Islet precursor cell (in vitro differentiated cells): ENCODE measurements around the gene RHOF.

Source experiments
- DNase-seq: peaks from one replicate; pipeline ENCODE4 v3.0.0-alpha.2; 2018

The RHOF gene

GRCh38 chr12:121819212-121819949 lies 25.9 kb upstream of the RHOF start:
- no peak for DNase-seq

DNA sequence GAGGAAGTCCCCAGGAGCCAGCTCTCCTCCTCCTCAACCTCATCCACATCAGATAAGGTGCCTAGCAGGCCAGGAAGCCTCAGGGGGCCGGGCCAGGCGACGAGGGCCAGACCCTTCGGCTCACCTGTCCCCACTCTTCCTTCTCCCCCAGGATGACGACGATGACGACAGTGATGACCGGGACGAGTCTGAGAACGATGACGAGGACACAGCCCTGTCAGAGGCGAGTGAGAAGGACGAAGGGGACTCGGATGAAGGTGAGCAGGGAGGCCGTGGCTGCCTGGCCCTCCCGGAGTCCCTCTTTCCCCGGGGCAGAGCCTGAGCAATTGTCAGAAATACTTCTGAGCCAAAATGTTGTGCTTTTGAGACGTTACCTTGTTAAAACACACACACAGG lies 24.2 kb upstream of the RHOF start:
- no peak for DNase-seq

DNA sequence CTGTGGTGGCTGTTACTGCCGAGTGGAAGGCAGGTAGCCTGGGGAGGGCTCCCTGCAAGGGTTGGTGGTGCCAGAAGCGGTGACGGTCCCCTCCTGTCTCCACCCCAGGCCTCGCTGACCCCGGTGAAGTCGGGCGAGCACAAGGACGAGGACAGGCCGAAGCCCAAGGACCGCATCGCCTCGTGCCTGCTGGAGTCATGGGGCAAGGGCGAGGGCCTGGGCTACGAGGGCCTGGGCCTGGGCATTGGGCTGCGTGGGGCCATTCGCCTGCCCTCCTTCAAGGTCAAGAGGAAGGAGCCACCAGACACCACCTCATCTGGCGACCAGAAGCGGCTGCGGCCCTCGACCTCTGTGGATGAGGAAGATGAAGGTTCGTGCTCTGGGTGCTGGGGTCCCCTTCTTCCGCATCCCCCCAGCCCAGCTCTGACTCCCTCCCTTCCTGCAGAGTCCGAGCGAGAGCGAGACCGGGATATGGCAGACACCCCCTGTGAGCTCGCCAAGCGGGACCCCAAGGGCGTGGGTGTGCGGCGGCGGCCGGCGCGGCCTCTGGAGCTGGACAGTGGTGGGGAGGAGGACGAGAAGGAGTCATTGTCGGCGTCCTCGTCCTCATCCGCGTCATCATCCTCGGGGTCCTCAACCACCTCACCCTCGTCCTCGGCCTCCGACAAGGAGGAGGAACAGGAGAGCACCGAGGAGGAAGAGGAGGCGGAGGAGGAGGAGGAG lies 23.6 kb upstream of the RHOF start:
- DNase-seq = no peak

- no peak for DNase-seq
Observed at GRCh38 chr12:121815263-121815662, 21.8 kb upstream of the RHOF start.

- DNase-seq = no peak
Observed at GRCh38 chr12:121814429-121815119, 21.1 kb upstream of the RHOF start.

DNA sequence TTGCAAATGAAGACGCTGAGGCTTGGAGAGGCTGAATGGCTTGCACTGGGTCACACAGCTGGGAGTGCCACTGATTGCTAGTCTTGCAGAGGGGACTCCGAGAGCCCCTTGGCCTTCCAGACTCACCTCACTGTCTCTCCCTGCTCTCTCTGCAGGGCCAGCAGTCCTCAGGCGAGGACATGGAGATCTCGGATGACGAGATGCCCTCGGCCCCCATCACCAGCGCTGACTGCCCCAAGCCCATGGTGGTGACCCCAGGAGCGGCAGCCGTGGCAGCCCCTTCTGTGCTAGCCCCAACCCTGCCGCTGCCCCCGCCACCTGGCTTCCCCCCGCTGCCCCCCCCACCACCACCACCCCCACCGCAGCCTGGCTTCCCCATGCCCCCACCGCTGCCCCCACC lies 20.5 kb upstream of the RHOF start:
- no peak for DNase-seq

- DNase-seq = no peak
Observed at GRCh38 chr12:121812921-121813896, 19.7 kb upstream of the RHOF start.

GRCh38 chr12:121812320-121812871 lies 18.9 kb upstream of the RHOF start:
- DNase-seq = peak; percentile 94

DNA sequence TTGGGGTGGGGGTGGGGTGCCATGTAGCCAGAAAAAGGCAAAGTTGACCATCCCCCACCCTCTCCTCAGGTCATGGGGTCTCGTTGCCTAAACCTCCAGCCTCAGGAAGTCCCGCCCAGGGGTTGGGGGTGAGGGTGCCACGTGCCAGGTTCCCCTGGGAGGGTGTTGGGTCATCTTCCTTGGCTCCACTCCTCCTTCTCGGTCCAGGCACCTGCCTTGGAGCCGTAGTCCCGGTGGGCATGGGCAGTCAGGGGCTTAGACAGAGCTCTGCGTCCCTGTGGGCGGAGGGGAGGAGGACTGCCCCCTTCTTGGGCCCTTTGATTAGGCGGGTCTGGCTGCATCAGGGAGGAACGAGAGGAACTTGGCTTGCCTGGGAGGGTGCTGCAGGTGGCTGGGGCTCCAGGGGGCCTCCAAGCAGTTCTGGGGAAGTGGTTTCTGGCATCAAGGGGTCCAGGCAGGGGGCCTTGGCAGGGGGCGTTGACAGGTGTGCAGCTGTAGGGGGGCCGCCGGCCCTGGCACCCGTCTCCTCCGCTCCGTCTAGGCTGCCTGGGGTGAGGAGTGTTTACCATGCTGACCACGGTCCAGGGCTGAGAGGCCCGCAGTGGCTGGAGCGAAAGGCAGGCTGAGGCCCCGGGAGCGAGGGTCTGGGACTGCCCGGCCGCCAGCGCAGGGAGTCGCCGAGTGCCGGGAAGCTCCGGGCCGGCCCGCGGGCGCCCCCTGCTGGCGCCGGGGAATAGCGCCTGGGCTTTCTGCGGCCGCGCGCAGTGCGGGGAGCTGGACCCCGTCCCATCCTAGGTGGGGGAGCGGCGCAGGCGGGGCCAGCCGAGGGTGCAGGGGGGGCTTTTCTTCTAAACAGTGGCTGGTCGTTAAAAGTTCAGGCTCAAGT lies 18.2 kb upstream of the RHOF start:
- DNase-seq = peak; percentile 94

GRCh38 chr12:121810833-121811433 lies 17.4 kb upstream of the RHOF start:
- no peak for DNase-seq

DNA sequence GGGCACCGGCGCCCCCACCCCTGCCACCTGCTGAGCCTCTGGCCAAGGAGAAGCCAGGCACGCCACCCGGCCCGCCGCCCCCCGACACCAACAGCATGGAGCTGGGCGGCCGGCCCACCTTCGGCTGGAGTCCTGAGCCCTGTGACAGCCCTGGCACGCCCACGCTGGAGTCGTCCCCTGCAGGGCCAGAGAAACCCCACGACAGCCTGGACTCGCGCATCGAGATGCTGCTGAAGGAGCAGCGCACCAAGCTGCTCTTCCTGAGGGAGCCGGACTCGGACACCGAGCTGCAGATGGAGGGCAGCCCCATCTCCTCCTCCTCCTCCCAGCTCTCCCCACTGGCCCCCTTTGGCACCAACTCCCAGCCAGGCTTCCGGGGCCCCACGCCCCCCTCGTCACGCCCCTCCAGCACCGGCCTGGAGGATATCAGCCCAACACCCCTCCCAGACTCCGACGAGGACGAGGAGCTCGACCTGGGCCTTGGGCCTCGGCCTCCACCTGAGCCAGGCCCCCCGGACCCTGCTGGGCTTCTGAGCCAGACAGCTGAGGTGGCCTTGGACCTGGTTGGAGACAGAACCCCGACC lies 16.8 kb upstream of the RHOF start:
- DNase-seq = peak; percentile 53

DNA sequence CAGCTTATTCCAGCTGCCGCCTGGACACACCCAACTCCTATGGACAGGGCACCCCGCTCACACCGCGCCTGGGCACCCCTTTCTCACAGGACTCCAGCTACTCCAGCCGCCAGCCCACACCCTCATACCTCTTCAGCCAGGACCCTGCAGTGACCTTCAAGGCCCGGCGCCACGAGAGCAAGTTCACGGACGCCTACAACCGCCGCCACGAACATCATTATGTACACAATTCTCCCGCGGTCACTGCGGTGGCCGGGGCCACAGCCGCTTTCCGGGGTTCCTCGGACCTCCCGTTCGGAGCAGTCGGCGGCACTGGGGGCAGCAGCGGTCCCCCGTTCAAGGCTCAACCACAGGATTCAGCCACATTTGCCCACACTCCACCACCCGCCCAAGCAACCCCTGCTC lies 16.2 kb upstream of the RHOF start:
- DNase-seq = no peak

- no peak for DNase-seq
Observed at GRCh38 chr12:121808623-121809022, 15.1 kb upstream of the RHOF start.

GRCh38 chr12:121807642-121808347 lies 14.3 kb upstream of the RHOF start:
- DNase-seq = no peak

DNA sequence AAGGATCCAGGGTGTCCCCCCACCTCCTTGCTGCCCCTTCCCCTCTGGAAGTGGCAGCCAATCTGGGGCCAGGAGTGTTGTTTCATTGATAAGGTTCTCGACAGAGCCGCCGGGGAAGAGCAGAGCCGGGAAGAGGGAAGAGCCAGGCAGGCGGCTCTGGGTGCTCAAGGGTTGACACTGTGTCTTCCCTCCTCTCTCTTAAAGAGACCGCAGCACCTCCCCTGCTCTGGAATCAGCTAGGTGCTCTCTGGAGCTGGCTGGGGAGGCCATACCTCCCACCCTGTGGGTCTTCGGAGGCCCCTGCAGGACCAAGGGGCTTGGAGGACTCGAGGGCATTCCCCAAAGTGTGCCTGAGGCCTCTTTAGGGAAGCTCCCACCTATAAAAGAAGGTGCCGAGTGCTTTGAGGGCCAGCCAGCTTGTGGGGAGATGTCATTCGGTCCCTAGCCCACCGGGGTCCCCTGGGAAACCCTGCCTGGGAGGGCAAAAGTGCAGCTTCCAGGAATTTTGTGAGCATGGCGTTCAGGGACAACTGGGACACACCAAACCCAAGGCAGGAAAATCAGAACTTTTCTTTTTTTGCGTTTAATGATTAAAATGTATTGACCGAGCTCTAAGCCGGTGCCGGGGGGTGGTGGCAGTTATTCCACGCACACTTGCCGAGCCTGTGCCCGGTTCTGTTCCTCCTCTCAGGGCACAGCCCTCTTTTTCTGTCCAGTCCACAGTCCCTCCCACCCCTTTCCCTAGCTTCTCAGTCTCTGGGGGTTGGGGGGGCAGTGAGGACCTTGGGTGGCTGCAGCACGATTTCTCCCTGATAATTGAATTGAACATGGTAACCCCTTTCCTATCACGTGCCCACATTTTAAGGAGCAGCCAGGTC lies 13.3 kb upstream of the RHOF start:
- peak; percentile 69 for DNase-seq

DNA sequence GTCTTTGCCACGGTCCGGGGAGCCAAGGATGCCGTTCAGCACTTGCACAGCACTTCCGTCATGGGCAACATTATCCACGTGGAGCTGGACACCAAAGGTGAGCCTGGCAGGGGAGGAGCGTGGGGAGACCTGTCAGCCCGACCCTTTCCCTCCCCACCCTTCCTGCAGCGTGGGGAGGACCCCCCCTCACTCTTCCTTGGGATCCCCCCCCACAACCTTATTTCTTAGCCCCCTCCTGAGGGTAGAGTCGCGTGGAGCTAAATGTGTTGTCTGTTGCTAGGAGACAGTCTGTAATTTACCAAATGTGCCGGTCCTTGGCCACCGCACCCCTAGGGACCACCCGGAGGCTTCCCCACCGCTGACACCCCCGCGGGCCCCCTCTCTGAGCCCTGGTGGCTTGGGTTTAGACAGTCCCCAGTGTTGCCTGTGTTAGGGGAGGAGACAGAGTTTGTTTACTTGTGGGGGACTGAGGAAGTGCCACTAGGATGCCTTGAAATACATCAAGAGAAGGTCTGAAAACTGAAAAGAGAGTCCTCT lies 12.6 kb upstream of the RHOF start:
- DNase-seq = no peak

- DNase-seq = no peak
Observed at GRCh38 chr12:121805171-121806008, 11.9 kb upstream of the RHOF start.
